Smooth muscle cell (in vitro differentiated cells): ENCODE results near the gene ADGRL3. TPM values are rescaled to one million over a fixed set of nuclear protein-coding genes. Genes with fewer than 3 reads are reported as not detected.

Experiments
- DNase-seq: peaks from one replicate; lab custom pipeline; 2025; ENCODE audit not compliant: unreplicated experiment; lab: John Stamatoyannopoulos, UW
- H2AFZ ChIP-seq: fragments of 200-600 bp; sonication (generic); 2 replicates; pipeline ENCODE4 v1.6.0; 2016; ENCODE audit warnings: antibody characterized with exemption, low read depth, mild to moderate bottlenecking
- H3F3A ChIP-seq: fragments of 200-600 bp; sonication (generic); 2 replicates; pipeline ENCODE4 v1.6.0; 2017; ENCODE audit warnings: antibody characterized with exemption, low read depth
- H3K27ac ChIP-seq: fragments of 200-600 bp; sonication (generic); 2 replicates; pipeline ENCODE4 v1.5.1; 2016; ENCODE audit warnings: low read depth, mild to moderate bottlenecking
- H3K27me3 ChIP-seq: fragments of 200-600 bp; sonication (generic); 2 replicates; pipeline ENCODE4 v1.6.1; 2016; ENCODE audit warnings: low read depth, mild to moderate bottlenecking
- H3K36me3 ChIP-seq: fragments of 200-600 bp; sonication (generic); 2 replicates; pipeline ENCODE4 v1.5.1; 2016; ENCODE audit warnings: low read depth
- H3K4me1 ChIP-seq: fragments of 200-600 bp; sonication (generic); 2 replicates; pipeline ENCODE4 v1.5.1; 2016; ENCODE audit warnings: low read depth
- H3K4me2 ChIP-seq: fragments of 200-600 bp; sonication (generic); 2 replicates; pipeline ENCODE4 v1.6.0; 2016; ENCODE audit warnings: mild to moderate bottlenecking
- H3K4me3 ChIP-seq: fragments of 200-600 bp; sonication (generic); 2 replicates; pipeline ENCODE4 v1.5.1; 2016; ENCODE audit warnings: mild to moderate bottlenecking
- H3K79me2 ChIP-seq: fragments of 200-600 bp; sonication (generic); 2 replicates; pipeline ENCODE4 v1.6.0; 2016; ENCODE audit warnings: low read depth, mild to moderate bottlenecking
- H3K9ac ChIP-seq: fragments of 200-600 bp; sonication (generic); 2 replicates; pipeline ENCODE4 v1.6.0; 2016; ENCODE audit warnings: low read depth
- H3K9me3 ChIP-seq: fragments of 200-600 bp; sonication (generic); replicated peaks from 2 replicates; pipeline ENCODE4 v1.5.1; 2016; ENCODE audit warnings: low read depth
- H4K20me1 ChIP-seq: fragments of 200-600 bp; sonication (generic); 2 replicates; pipeline ENCODE4 v1.6.0; 2016; ENCODE audit warnings: low read depth
- WGBS: methylation state at CpG from one replicate; pipeline ENCODE4 v1.1.7; 2016; ENCODE audit warnings: low lambda C conversion rate; 5-methylcytosine and 5-hydroxymethylcytosine counted together
- polyA plus RNA-seq: library from polyadenylated mRNA; unstranded; fragments of >200 nt; fragmentation: Nextera tagmentation; extraction: Ambion mirVana; gene quantifications from 2 replicates; pipeline ENCODE4 v1.2.1, GENCODE V29; 2016
- total RNA-seq: library from RNA; depleted of rRNA; stranded (reverse); fragments of >200 nt; gene quantifications from 2 replicates; pipeline ENCODE4 v1.2.3, GENCODE V29; 2014
- TF ChIP-seq, protein P1 (sequence below): fragments of 200-600 bp; sonication (generic); IDR thresholded peaks from 2 replicates; pipeline ENCODE4 v1.5.1; 2017; ENCODE audit warnings: borderline replicate concordance, mild to moderate bottlenecking, antibody characterized with exemption; ENCODE audit not compliant: insufficient read depth, poor library complexity, severe bottlenecking

Gene ADGRL3
- total and polyA plus RNA-seq, 2 experiments from 2014 or later: 2.4 to 9.5 TPM

DNA sequence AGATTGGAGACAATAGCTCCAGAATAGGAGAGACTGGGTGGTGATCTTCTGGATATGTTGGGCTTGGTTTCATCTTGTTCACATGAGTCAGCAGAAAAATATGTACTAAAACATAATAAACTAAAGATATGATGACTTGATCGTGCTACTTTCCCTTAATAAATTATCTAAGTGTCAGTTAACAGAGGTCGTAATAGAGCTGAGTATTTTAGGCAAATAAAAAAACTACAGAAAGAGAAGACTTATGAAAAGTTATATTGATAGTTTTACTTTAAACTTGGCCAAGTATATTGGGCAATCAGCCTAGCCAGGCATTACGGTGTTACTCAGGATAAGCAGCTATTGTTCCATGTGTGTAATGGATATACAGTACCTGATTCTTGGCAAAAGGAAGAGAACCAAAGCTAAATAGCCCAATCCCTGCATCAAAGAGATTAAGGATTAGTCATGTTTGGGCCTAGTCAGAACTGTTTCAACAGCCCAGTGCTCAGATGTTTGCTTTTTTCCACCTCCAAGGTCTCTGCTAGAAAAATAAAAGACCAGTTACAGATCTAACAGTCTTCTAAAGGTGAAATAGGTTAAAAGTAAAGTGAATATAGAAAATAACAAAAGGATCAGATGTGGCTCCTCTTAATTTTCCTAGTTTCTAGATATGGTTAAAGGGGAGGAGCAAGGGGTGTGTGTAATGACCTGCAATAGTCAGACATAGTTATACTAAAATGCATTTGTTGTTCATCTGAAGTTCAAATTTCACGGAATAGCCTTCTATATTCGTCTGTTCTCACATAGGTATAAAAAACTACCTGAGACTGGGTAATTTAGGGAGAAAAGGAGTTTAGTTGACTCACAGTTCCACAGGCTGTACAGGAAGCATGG is 262.6 kb downstream of the ADGRL3 start:
- Histone ChIP-seq H3K27me3 (no peaks in the 10 kb centered on the region), H3K79me2 (no peaks in the 10 kb centered on the region), H3K4me3 (no peak overlapping the region), H4K20me1 (no peaks in the 10 kb centered on the region), H3K27ac (no peak overlapping the region), H3K9ac (no peak overlapping the region), H3K4me1 (peaks cover 9% of the 10 kb centered on the region), H3K4me2 (no peak overlapping the region), H3K36me3 (no peaks in the 10 kb centered on the region), H3F3A (no peaks in the 10 kb centered on the region), H3K9me3 (no peaks in the 10 kb centered on the region), H2AFZ (no peak overlapping the region)
- no peak for DNase-seq
- TF ChIP-seq, protein P1, sequence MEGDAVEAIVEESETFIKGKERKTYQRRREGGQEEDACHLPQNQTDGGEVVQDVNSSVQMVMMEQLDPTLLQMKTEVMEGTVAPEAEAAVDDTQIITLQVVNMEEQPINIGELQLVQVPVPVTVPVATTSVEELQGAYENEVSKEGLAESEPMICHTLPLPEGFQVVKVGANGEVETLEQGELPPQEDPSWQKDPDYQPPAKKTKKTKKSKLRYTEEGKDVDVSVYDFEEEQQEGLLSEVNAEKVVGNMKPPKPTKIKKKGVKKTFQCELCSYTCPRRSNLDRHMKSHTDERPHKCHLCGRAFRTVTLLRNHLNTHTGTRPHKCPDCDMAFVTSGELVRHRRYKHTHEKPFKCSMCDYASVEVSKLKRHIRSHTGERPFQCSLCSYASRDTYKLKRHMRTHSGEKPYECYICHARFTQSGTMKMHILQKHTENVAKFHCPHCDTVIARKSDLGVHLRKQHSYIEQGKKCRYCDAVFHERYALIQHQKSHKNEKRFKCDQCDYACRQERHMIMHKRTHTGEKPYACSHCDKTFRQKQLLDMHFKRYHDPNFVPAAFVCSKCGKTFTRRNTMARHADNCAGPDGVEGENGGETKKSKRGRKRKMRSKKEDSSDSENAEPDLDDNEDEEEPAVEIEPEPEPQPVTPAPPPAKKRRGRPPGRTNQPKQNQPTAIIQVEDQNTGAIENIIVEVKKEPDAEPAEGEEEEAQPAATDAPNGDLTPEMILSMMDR: no peak
- 82% methylated on average over 5 of the region's 5 CpGs for WGBS

DNA sequence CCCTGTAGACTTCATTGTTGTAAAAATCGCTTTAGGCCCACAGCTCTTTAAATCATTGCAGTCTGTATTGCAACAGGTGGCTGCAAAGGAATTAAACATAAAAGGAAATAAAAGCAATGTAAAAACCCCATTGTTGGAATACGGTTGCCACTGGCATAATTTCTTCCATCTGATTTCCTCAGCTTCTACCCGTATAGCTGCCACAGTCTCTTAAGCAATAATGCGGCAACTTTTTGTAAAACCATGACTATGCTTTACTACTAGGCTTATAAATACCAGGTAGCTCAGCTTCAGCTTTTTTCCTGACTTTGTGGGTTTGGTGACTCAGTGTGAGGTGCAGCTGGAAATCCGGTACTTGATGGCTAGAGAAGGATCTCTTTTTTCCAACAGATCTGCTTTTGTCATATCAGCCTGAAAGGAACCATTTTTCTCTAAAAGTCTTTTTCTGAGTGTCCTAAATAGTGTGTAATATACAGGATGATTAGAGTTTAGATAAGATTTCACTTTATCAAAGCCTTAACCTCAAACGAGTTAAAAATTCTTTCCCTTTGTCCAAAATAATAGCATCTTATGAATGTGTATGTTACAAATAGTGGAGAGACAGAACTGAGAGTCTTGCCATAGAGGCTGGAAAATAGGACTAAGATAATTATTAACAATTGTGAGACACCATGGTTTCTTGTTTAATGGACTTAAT is 268.0 kb downstream of the ADGRL3 start:
- no peaks in the 10 kb centered on the region for H4K20me1 ChIP-seq
- peak overlapping the region; percentile 14 for H3K4me2 ChIP-seq
- no peaks in the 10 kb centered on the region for H3K9me3 ChIP-seq
- H3K4me1 ChIP-seq: no peaks in the 10 kb centered on the region
- no peak overlapping the region for H3K9ac ChIP-seq
- no peak for DNase-seq
- no peak overlapping the region for H3K4me3 ChIP-seq
- TF ChIP-seq, protein P1: no peak
- no peaks in the 10 kb centered on the region for H3K36me3 ChIP-seq
- H3K79me2 ChIP-seq: no peaks in the 10 kb centered on the region
- WGBS: 47% methylated on average over 6 of the region's 6 CpGs
- H3K27me3 ChIP-seq: no peaks in the 10 kb centered on the region
- H3F3A ChIP-seq: no peaks in the 10 kb centered on the region
- H3K27ac ChIP-seq: peak overlapping the region; percentile 54
- no peak overlapping the region for H2AFZ ChIP-seq

DNA sequence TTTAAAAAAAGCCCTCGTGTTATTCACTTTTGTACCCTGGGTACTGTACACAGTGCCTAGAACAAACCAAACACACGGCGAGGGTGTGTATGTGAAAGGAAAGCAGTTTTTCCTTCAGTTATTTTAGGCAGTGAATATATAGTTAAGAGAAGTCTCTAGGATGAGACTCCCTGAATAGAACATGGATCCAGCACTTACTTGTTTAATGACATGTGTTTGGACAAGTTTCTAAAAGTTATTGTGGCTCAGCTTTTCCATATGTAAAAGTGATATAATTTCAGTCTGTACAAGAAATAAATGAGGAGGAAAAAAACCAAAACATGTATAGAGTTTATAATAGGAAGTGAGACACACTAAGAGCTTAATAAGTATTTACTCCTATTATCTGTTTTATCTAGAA is 273.2 kb downstream of the ADGRL3 start:
- Histone ChIP-seq H3K4me3 (no peak overlapping the region), H3F3A (no peaks in the 10 kb centered on the region)
- 93% methylated on average over 3 of the region's 3 CpGs for WGBS

More for the DNA sequence above, 273.2 kb downstream of the ADGRL3 start:
- no peak overlapping the region for H3K4me2 ChIP-seq
- H4K20me1 ChIP-seq: no peaks in the 10 kb centered on the region
- H3K9me3 ChIP-seq: no peaks in the 10 kb centered on the region
- H2AFZ ChIP-seq: no peak overlapping the region
- H3K27ac ChIP-seq: no peak overlapping the region
- TF ChIP-seq, protein P1: no peak
- DNase-seq: no peak
- H3K27me3 ChIP-seq: no peaks in the 10 kb centered on the region
- no peak overlapping the region for H3K9ac ChIP-seq
- H3K36me3 ChIP-seq: no peaks in the 10 kb centered on the region
- no peaks in the 10 kb centered on the region for H3K79me2 ChIP-seq
- no peaks in the 10 kb centered on the region for H3K4me1 ChIP-seq
